Measurements from ENCODE around the gene ULBP3.

GRCh38 chr6:150048099-150048498, 20.8 kb downstream of the ULBP3 start:
- TF ChIP-seq CTCF (IDR thresholded peaks at IDR 0.05), result no peak
- no peak for TF ChIP-seq EZH2 (IDR thresholded peaks at IDR 0.05; ENCODE audit: borderline replicate concordance, insufficient read depth, low read depth, low read length, poor library complexity, severe bottlenecking)
